Natural killer cell treated with Interleukin-12 subunit alpha and Interleukin-12 subunit beta and Interleukin-15 and Interleukin-18, amount 100 ng/mL, for 72 hours (primary cell): ENCODE results near the gene GALNT1. TPM values are rescaled to one million over a fixed set of nuclear protein-coding genes. Genes with fewer than 3 reads are reported as not detected.

Source experiments
- ATAC-seq, 2 donors: fragments of 150-1000 bp; cut with Tn5 transposase in 1 of 2; sonication (Bioruptor Pico), chemical (Tn5 transposase) in 1 of 2; 2 replicates each; pipeline ENCODE4 v1.10.0; 2021
- DNase-seq: peaks from one replicate; pipeline ENCODE4 v3.0.0; 2022; ENCODE audit warnings: low spot score
- H3K27ac Mint-ChIP-seq, 2 donors: 1 replicate in 1 of 2; 2 replicates in 1 of 2; pipeline ENCODE4 v1.8.0; 2022; ENCODE audit warnings: mixed read lengths in 2 of 2, mild to moderate bottlenecking in 1 of 2, moderate library complexity in 1 of 2
- H3K27me3 Mint-ChIP-seq, 2 donors: 1 replicate in 1 of 2; 2 replicates in 1 of 2; pipeline ENCODE4 v1.8.0; 2022; ENCODE audit warnings: mixed read lengths in 2 of 2
- H3K36me3 Mint-ChIP-seq: one replicate; pipeline ENCODE4 v1.8.0; 2022; ENCODE audit warnings: mixed read lengths
- H3K4me1 Mint-ChIP-seq, 2 donors: 1 replicate in 1 of 2; 2 replicates in 1 of 2; pipeline ENCODE4 v1.8.0; 2022; ENCODE audit warnings: low read depth in 2 of 2, mixed read lengths in 2 of 2, mild to moderate bottlenecking in 1 of 2
- H3K4me3 Mint-ChIP-seq: one replicate; pipeline ENCODE4 v1.8.0; 2022; ENCODE audit warnings: mixed read lengths
- H3K9me3 Mint-ChIP-seq: 2 replicates; pipeline ENCODE4 v1.8.0; 2022; ENCODE audit warnings: mixed read lengths
- total RNA-seq, 2 donors: library from RNA; stranded (reverse); gene quantifications; one replicate each; pipeline ENCODE4 v1.2.3, GENCODE V29; 2022

Gene GALNT1
- total RNA-seq, 2 donors from 2014 or later: 60.2 to 72.7 TPM

DNA sequence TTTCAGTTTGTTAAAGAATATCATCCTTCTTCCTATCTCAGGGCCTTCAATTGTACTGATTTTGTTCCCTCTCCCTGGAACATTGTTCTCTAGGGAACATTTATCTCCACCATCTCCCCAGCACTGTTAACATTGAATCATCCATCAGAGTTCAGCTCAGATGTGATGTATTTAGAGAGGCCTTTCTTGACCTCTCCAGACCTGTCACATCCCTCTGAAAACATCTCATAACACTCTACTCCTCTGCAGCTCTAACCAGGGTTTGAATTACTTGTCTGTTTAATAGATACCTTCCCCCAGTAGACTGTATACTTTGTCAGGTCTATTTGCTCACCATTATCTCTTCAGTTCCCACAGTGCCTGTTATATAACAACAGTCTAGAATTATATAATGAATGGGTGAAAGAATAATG, 98.6 kb downstream of the GALNT1 start:
- H3K27ac Mint-ChIP-seq: no peak overlapping the region
- H3K4me1 Mint-ChIP-seq: peaks cover 0 to 7% of the 10 kb centered on the region in 2 donors
- peaks cover 10% of the 10 kb centered on the region for H3K36me3 Mint-ChIP-seq
- no peaks in the 10 kb centered on the region for H3K9me3 Mint-ChIP-seq
- DNase-seq (no peak), ATAC-seq (no peak)
- no peak overlapping the region for H3K4me3 Mint-ChIP-seq
- no peaks in the 10 kb centered on the region for H3K27me3 Mint-ChIP-seq

- Mint-ChIP-seq H3K27me3 (no peaks in the 10 kb centered on the region), H3K4me3 (no peak overlapping the region), H3K27ac (no peak overlapping the region), H3K4me1 (peaks cover 0 to 3% of the 10 kb centered on the region in 2 donors), H3K36me3 (peaks cover 10% of the 10 kb centered on the region), H3K9me3 (no peaks in the 10 kb centered on the region)
- DNase-seq (no peak), ATAC-seq (no peak)
Observed at GRCh38 chr18:35682281-35682867, 100.8 kb downstream of the GALNT1 start.

DNA sequence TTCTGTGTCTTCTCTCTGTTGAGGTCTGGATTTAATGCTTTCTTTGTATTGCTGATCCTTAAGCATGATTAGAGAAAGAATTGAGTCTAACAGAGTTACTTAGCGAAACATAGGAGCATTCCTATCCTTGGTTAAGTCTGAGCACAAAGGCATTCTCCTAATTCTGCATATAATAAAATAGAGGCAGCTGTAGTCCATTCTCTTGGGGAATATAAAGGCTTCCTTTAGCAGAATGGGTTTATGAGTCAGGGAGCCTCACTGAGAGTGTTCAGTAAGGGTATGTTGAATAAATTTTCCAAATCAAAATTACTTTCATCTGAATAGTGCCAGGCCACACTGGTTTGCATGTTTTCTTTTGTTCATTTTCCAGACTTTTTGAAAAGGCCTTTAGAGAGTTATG, 101.5 kb downstream of the GALNT1 start:
- ATAC-seq (no peak), DNase-seq (no peak)
- no peaks in the 10 kb centered on the region for H3K9me3 Mint-ChIP-seq
- H3K27me3 Mint-ChIP-seq: no peaks in the 10 kb centered on the region
- H3K27ac Mint-ChIP-seq: no peak overlapping the region
- H3K4me1 Mint-ChIP-seq: peaks cover 0 to 3% of the 10 kb centered on the region in 2 donors
- peaks cover 10% of the 10 kb centered on the region for H3K36me3 Mint-ChIP-seq
- no peak overlapping the region for H3K4me3 Mint-ChIP-seq

GRCh38 chr18:35688757-35689156, 107.2 kb downstream of the GALNT1 start:
- Mint-ChIP-seq H3K9me3 (no peaks in the 10 kb centered on the region), H3K27ac (no peak overlapping the region), H3K27me3 (no peaks in the 10 kb centered on the region), H3K4me3 (no peak overlapping the region), H3K36me3 (peaks cover 4% of the 10 kb centered on the region), H3K4me1 (no peaks in the 10 kb centered on the region)
- DNase-seq (no peak), ATAC-seq (no peak)

DNA sequence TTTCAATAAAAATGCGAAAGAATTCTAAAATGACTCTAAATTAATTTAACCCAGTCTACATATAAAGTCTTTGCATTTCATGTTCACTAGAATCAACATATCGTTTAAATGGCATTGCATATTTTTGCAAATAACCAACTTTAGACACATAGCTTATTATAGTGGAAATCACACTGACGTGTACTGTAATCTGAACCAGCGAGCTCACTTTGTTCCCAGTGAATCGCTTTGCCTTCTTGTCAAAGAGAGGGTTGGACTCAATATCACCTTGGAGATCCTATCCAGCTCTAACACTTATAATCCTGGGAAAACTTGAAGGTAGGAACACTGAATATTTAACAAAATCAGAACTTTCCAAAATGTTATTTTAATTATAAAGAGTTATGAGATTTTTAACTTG, 108.2 kb downstream of the GALNT1 start:
- Mint-ChIP-seq H3K36me3 (peaks cover 4% of the 10 kb centered on the region), H3K4me1 (no peaks in the 10 kb centered on the region), H3K27ac (no peak overlapping the region), H3K27me3 (no peaks in the 10 kb centered on the region), H3K9me3 (no peaks in the 10 kb centered on the region), H3K4me3 (no peak overlapping the region)
- DNase-seq: no peak
- ATAC-seq: no peak

DNA sequence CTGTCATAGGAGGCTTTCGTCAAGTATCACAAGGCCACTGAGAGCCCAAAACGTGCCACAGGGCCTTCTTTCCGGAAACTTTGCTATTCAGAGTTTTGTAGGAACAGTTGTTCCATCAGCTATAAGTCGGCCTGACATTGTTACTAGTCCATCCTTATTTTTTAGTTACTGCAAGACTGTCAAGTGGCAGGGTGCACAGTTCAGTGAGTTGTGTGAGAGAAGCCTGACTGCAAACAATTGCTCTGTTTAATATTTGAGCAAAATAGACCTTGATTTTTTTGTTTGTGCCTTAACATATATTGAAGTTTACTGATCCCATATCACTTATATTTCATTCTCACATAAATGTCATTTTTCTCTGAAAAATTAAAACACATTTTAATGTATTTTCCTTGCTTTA, 110.1 kb downstream of the GALNT1 start:
- no peaks in the 10 kb centered on the region for H3K4me1 Mint-ChIP-seq
- DNase-seq (no peak), ATAC-seq (no peak)
- no peaks in the 10 kb centered on the region for H3K9me3 Mint-ChIP-seq
- no peaks in the 10 kb centered on the region for H3K27me3 Mint-ChIP-seq
- no peak overlapping the region for H3K4me3 Mint-ChIP-seq
- no peak overlapping the region for H3K27ac Mint-ChIP-seq
- peaks cover 4% of the 10 kb centered on the region for H3K36me3 Mint-ChIP-seq

GRCh38 chr18:35692866-35693265, 111.3 kb downstream of the GALNT1 start:
- no peaks in the 10 kb centered on the region for H3K27me3 Mint-ChIP-seq
- no peak overlapping the region for H3K4me3 Mint-ChIP-seq
- no peak overlapping the region for H3K27ac Mint-ChIP-seq
- no peaks in the 10 kb centered on the region for H3K9me3 Mint-ChIP-seq
- peaks cover 4% of the 10 kb centered on the region for H3K36me3 Mint-ChIP-seq
- ATAC-seq (no peak), DNase-seq (no peak)
- peaks cover 0 to 3% of the 10 kb centered on the region in 2 donors for H3K4me1 Mint-ChIP-seq

- no peak for ATAC-seq
- no peak for DNase-seq
- Mint-ChIP-seq H3K4me1 (peaks cover 0 to 3% of the 10 kb centered on the region in 2 donors), H3K27ac (no peak overlapping the region), H3K36me3 (no peaks in the 10 kb centered on the region), H3K9me3 (no peaks in the 10 kb centered on the region), H3K27me3 (no peaks in the 10 kb centered on the region), H3K4me3 (no peak overlapping the region)
Observed at GRCh38 chr18:35693829-35694228, 112.3 kb downstream of the GALNT1 start.

GRCh38 chr18:35694808-35695207, 113.3 kb downstream of the GALNT1 start:
- Mint-ChIP-seq H3K9me3 (no peaks in the 10 kb centered on the region), H3K36me3 (peaks cover 2% of the 10 kb centered on the region), H3K27ac (no peak overlapping the region), H3K4me1 (peaks cover 0 to 3% of the 10 kb centered on the region in 2 donors), H3K4me3 (no peak overlapping the region), H3K27me3 (no peaks in the 10 kb centered on the region)
- ATAC-seq (peak; percentile 70 to 84), DNase-seq (no peak)

- H3K27ac Mint-ChIP-seq: no peak overlapping the region
- H3K9me3 Mint-ChIP-seq: no peaks in the 10 kb centered on the region
- peaks cover 6% of the 10 kb centered on the region for H3K36me3 Mint-ChIP-seq
- no peaks in the 10 kb centered on the region for H3K27me3 Mint-ChIP-seq
- ATAC-seq (no peak), DNase-seq (no peak)
- peaks cover 0 to 3% of the 10 kb centered on the region in 2 donors for H3K4me1 Mint-ChIP-seq
- H3K4me3 Mint-ChIP-seq: no peak overlapping the region
Observed at GRCh38 chr18:35695384-35695783, 113.8 kb downstream of the GALNT1 start.

- Mint-ChIP-seq H3K4me3 (no peak overlapping the region), H3K27ac (no peak overlapping the region), H3K36me3 (peaks cover 6% of the 10 kb centered on the region), H3K27me3 (no peaks in the 10 kb centered on the region), H3K9me3 (no peaks in the 10 kb centered on the region), H3K4me1 (peaks cover 0 to 3% of the 10 kb centered on the region in 2 donors)
- DNase-seq (no peak), ATAC-seq (no peak)
Observed at GRCh38 chr18:35695803-35696202, 114.3 kb downstream of the GALNT1 start.

DNA sequence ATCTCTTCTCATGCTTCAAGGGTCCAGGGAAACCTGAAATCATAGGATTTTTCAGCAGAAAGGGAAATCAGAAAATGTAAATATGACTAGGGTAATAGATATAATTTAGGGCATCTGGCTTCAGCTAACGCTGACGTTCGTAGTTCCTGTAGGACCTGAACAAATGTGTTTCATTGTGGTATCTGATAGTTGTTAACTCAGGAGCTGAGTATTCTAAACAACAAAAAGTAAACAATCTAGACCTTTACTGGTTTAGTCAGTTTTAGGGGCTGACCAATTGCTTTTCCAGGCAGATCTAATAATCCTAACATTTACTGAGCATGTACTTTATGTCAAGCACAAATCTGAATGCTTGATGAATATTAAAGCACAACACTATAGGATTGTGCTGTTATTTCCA, 114.8 kb downstream of the GALNT1 start:
- H3K27me3 Mint-ChIP-seq: no peaks in the 10 kb centered on the region
- H3K27ac Mint-ChIP-seq: no peak overlapping the region
- DNase-seq (no peak), ATAC-seq (no peak)
- H3K4me1 Mint-ChIP-seq: peaks cover 0 to 3% of the 10 kb centered on the region in 2 donors
- no peaks in the 10 kb centered on the region for H3K9me3 Mint-ChIP-seq
- peaks cover 6% of the 10 kb centered on the region for H3K36me3 Mint-ChIP-seq
- H3K4me3 Mint-ChIP-seq: no peak overlapping the region

GRCh38 chr18:35697869-35698268, 116.3 kb downstream of the GALNT1 start:
- peaks cover 6% of the 10 kb centered on the region for H3K36me3 Mint-ChIP-seq
- no peaks in the 10 kb centered on the region for H3K27me3 Mint-ChIP-seq
- H3K4me3 Mint-ChIP-seq: no peak overlapping the region
- DNase-seq (no peak), ATAC-seq (no peak)
- H3K27ac Mint-ChIP-seq: no peak overlapping the region
- H3K9me3 Mint-ChIP-seq: no peaks in the 10 kb centered on the region
- peaks cover 0 to 3% of the 10 kb centered on the region in 2 donors for H3K4me1 Mint-ChIP-seq

GRCh38 chr18:35703043-35703688, 121.6 kb downstream of the GALNT1 start:
- H3K36me3 Mint-ChIP-seq: peaks cover 15% of the 10 kb centered on the region

DNA sequence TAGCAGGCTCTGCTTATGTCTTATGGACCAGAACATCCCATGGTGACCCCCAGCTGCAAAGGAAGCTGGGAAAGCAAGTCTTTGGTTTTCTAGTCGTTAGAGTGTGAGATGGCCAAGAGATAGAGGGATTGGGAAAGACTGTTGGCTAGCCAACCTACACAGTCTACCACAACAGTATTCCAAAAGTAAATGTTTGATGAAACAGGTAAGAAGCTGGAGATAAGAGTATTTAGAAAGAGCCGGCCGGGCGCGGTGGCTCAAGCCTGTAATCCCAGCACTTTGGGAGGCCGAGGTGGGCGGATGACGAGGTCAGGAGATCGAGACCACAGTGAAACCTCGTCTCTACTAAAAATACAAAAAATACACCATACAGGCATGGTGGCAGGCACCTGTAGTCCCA, 124.4 kb downstream of the GALNT1 start:
- peaks cover 15% of the 10 kb centered on the region for H3K36me3 Mint-ChIP-seq
- DNase-seq: no peak
- H3K4me1 Mint-ChIP-seq: peaks cover 0 to 2% of the 10 kb centered on the region in 2 donors
- H3K4me3 Mint-ChIP-seq: no peak overlapping the region
- no peak overlapping the region for H3K27ac Mint-ChIP-seq
- no peaks in the 10 kb centered on the region for H3K27me3 Mint-ChIP-seq
- H3K9me3 Mint-ChIP-seq: no peaks in the 10 kb centered on the region
- ATAC-seq: no peak

More at GRCh38 chr18:35703043-35703688, 121.6 kb downstream of the GALNT1 start:
- Mint-ChIP-seq H3K27me3 (no peaks in the 10 kb centered on the region), H3K4me3 (no peak overlapping the region), H3K9me3 (no peaks in the 10 kb centered on the region), H3K27ac (no peak overlapping the region), H3K4me1 (peaks cover 0 to 2% of the 10 kb centered on the region in 2 donors)
- DNase-seq (no peak), ATAC-seq (no peak)
